ENCODE measurements around the gene DNAH14. TPM values are rescaled to one million over a fixed set of nuclear protein-coding genes. Genes with fewer than 3 reads are reported as not detected.

Gene DNAH14
- total and polyA plus RNA-seq, 2 donors (not counting 1 experiment from before 2014, with no cell fraction given): not detected

GRCh38 chr1:225366018-225366417 is 436.5 kb downstream of the DNAH14 start:
- Mint-ChIP-seq H3K27ac (no peak overlapping the region), H3K4me3 (no peak overlapping the region), H3K4me1 (peaks cover 7% of the 10 kb centered on the region), H3K27me3 (peaks cover 11% of the 10 kb centered on the region), H3K9me3 (ENCODE audit: insufficient read depth) (no peaks in the 10 kb centered on the region)
- POLR2A ChIA-PET: no interaction called here
- no peak overlapping the region for H3K27ac ChIP-seq (ENCODE audit: low read length in 2 of 2)
- H3K9me3 ChIP-seq (ENCODE audit: control extremely low read depth in 1 of 3, control insufficient read depth in 2 of 3, insufficient read depth in 1 of 3, low read length in 2 of 3): no peaks in the 10 kb centered on the region
- no peaks in the 10 kb centered on the region for H4K20me1 ChIP-seq (ENCODE audit: control insufficient read depth, insufficient read depth, low read length, poor library complexity, severe bottlenecking)
- DNase-seq: no peak
- intact Hi-C loops (cut with micrococcal nuclease): no loop called here
- no peak overlapping the region for H2AFZ ChIP-seq (ENCODE audit: insufficient read depth, low read depth, low read length, poor library complexity, severe bottlenecking)
- no peaks in the 10 kb centered on the region for H3K79me2 ChIP-seq (ENCODE audit: control insufficient read depth, insufficient read depth, low read length)
- no peak overlapping the region for H3K4me2 ChIP-seq (replicated peaks; ENCODE audit: low read depth, low read length, poor library complexity, severe bottlenecking)
- no peaks in the 10 kb centered on the region for H3K4me1 ChIP-seq (ENCODE audit: control insufficient read depth in 2 of 2, insufficient read depth in 2 of 2, low read length in 2 of 2)
- H3K4me3 ChIP-seq (ENCODE audit: control extremely low read depth in 1 of 5, extremely low read depth in 1 of 5, insufficient read depth in 1 of 5, low read depth in 2 of 5, low read length in 4 of 5): no peak overlapping the region
- no peaks in the 10 kb centered on the region for H3K36me3 ChIP-seq (replicated peaks in 1 of 2; ENCODE audit: control extremely low read depth in 1 of 2, control insufficient read depth in 1 of 2, extremely low read depth in 1 of 2, insufficient read depth in 2 of 2, low read length in 1 of 2)
- CTCF ChIA-PET: interaction anchor here (0.8 kb wide), 1 partner anchor 47 kb away, joined by 3 read pairs; no protein-coding TSS in a partner anchor
- H3K9ac ChIP-seq (ENCODE audit: low read length): no peak overlapping the region
- ATAC-seq (ENCODE audit: low read depth): no peak
- TF ChIP-seq CTCF (IDR thresholded peaks at IDR 0.05): no peak
- no peak for TF ChIP-seq EZH2 (IDR thresholded peaks at IDR 0.05; ENCODE audit: borderline replicate concordance, insufficient read depth, low read depth, low read length, poor library complexity, severe bottlenecking)
- no peaks in the 10 kb centered on the region for H3K27me3 ChIP-seq (replicated peaks in 1 of 4; ENCODE audit: control extremely low read depth in 1 of 4, control insufficient read depth in 3 of 4, insufficient read depth in 4 of 4, low read length in 3 of 4)

- Mint-ChIP-seq H3K27me3 (peaks cover 11% of the 10 kb centered on the region), H3K4me1 (peaks cover 6% of the 10 kb centered on the region), H3K4me3 (no peak overlapping the region), H3K9me3 (ENCODE audit: insufficient read depth) (no peaks in the 10 kb centered on the region), H3K27ac (no peak overlapping the region)
- Histone ChIP-seq H3K9me3 (ENCODE audit: control extremely low read depth in 1 of 3, control insufficient read depth in 2 of 3, insufficient read depth in 1 of 3, low read length in 2 of 3) (no peaks in the 10 kb centered on the region), H3K27me3 (replicated peaks in 1 of 4; ENCODE audit: control extremely low read depth in 1 of 4, control insufficient read depth in 3 of 4, insufficient read depth in 4 of 4, low read length in 3 of 4) (no peaks in the 10 kb centered on the region), H3K27ac (ENCODE audit: low read length in 2 of 2) (no peak overlapping the region), H3K4me2 (replicated peaks; ENCODE audit: low read depth, low read length, poor library complexity, severe bottlenecking) (no peak overlapping the region), H2AFZ (ENCODE audit: insufficient read depth, low read depth, low read length, poor library complexity, severe bottlenecking) (no peak overlapping the region), H4K20me1 (ENCODE audit: control insufficient read depth, insufficient read depth, low read length, poor library complexity, severe bottlenecking) (no peaks in the 10 kb centered on the region), H3K4me3 (ENCODE audit: control extremely low read depth in 1 of 5, extremely low read depth in 1 of 5, insufficient read depth in 1 of 5, low read depth in 2 of 5, low read length in 4 of 5) (no peak overlapping the region), H3K4me1 (ENCODE audit: control insufficient read depth in 2 of 2, insufficient read depth in 2 of 2, low read length in 2 of 2) (no peaks in the 10 kb centered on the region), H3K79me2 (ENCODE audit: control insufficient read depth, insufficient read depth, low read length) (no peaks in the 10 kb centered on the region), H3K9ac (ENCODE audit: low read length) (no peak overlapping the region), H3K36me3 (replicated peaks in 1 of 2; ENCODE audit: control extremely low read depth in 1 of 2, control insufficient read depth in 1 of 2, extremely low read depth in 1 of 2, insufficient read depth in 2 of 2, low read length in 1 of 2) (no peaks in the 10 kb centered on the region)
- DNase-seq (no peak), ATAC-seq (ENCODE audit: low read depth) (no peak)
- ChIA-PET CTCF (interaction anchor here (0.8 kb wide), 1 partner anchor 48 kb away, joined by 3 read pairs; no protein-coding TSS in a partner anchor), POLR2A (no interaction called here)
- TF ChIP-seq EZH2 (IDR thresholded peaks at IDR 0.05; ENCODE audit: borderline replicate concordance, insufficient read depth, low read depth, low read length, poor library complexity, severe bottlenecking) (no peak), CTCF (IDR thresholded peaks at IDR 0.05) (no peak)
- no CpG with 5 or more reads among the region's 1 CpG for WGBS (ENCODE audit: insufficient coverage)
- intact Hi-C loops (cut with micrococcal nuclease): no loop called here
Observed at GRCh38 chr1:225366552-225366951, 437.1 kb downstream of the DNAH14 start.

Data from B cell (primary cell).